Stimulated activated CD4-positive, alpha-beta T cell treated with anti-CD3 and anti-CD28 coated beads, Interleukin-1b, Interleukin-23, amount 100 ng/mL, for 48 hours (primary cell): ENCODE results near the gene BORCS8.
A peak's percentile ranks its signal among the peaks of the same experiment; 100 is the strongest.
"Not testable (repeated sequence)": the region's sequence is repeated elsewhere in the genome, so short reads cannot be mapped to it uniquely, and the experiment has no call there.

ENCODE experiments used
- DNase-seq: peaks from one replicate; pipeline ENCODE4 v3.0.0-alpha.2; 2020

The BORCS8 gene

GRCh38 chr19:19192078-19192882 lies at the start of gene BORCS8, which contains the start of gene RFXANK:
Gene BORCS8, minus strand, starts transcription at chr19:19192152. Its CDS starts 35 bp downstream, at chr19:19192117.
Gene RFXANK, plus strand, starts transcription at chr19:19192258. Its CDS starts 1,689 bp downstream, at chr19:19193947.
- peak; percentile 99 for DNase-seq

DNA sequence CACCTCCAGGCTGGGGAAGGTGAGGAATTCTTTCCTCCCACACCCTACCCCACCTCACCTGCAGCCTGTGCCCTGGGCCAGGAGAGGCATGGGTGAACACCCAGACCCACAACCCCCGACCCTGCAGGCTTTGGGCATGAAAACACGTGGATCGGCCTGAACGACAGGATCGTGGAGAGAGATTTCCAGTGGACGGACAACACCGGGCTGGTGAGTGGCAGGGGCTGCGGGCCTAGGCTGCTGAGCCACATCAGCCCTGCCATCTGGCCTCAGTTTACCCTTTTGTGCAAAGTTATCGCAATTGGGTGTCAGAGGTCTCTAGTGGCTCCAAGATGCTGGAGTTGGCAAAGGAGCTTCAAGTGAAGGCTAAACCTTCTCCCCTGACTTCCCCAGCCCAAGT lies 48.5 kb upstream of the BORCS8 start:
- no peak for DNase-seq

DNA sequence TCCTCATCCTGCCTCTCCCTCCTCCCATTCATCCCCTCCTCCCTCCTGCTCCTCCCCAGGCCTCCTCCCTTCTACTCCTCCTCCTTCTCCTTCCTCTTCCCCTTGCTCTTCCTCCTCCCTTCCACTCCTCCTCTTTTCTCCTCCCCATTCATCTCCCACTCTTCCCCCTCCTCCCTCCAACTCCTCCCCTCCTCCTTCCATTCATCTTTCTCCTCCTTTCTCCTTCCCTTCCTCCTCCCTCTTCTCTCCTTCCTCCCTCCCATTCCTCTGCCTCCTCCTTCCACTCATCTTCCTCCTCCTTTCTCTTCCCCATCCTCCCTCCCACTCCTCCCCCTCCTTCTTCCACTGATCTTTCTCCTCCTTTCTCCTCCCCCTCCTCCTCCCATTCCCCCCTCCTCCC lies 47.7 kb upstream of the BORCS8 start:
- no peak for DNase-seq

- DNase-seq = no peak
These were observed 46.4 kb upstream of the BORCS8 start for GRCh38 chr19:19238126-19238894.

DNA sequence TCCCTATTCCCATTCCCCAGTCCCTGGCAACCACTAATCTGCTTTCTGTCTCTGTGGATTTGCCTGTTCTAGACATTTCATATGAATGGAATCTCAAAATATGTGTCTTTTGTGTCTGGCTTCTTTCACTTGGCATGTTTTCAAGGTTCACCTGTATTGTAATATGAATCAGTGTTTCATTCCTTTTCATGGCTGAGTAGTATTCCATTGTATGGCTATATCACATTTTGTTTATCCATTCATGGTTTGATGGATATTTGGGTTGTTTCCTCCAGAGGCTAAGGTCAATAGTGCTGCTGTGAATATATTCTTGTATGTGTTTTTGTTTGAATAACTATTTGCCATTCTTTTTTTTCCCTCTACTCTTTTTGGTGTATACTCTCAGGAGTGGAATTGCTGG lies 44.2 kb upstream of the BORCS8 start:
- DNase-seq = no peak

DNA sequence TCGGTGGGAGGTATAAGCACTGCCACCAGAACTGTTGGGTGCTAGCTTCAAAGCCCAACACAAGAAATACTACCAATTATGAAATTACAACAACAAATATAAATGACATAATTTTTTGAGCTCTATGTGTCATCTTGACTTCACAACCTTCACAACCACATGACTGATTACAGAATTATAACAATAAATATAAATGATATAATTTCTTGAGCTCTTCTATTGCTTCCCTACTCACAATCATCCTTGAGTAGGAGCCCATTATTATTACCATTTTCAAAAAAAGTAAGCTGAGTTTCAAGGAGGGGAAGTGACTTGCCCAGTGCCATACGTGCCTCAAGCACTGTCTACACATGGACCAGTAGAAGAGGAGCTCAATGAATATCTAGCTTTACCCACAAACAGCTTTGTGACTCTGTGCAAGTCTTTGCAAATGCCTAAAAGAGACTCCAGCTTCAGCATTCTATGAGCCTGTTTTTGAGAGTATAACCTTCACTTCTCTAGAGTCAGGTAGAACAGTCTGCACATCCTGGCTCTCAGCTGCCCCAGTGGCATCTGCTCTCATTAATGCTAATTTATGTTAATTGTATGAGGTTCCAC lies 42.4 kb upstream of the BORCS8 start:
- no peak for DNase-seq

GRCh38 chr19:19232261-19232721 lies 40.3 kb upstream of the BORCS8 start:
- DNase-seq = no peak

DNA sequence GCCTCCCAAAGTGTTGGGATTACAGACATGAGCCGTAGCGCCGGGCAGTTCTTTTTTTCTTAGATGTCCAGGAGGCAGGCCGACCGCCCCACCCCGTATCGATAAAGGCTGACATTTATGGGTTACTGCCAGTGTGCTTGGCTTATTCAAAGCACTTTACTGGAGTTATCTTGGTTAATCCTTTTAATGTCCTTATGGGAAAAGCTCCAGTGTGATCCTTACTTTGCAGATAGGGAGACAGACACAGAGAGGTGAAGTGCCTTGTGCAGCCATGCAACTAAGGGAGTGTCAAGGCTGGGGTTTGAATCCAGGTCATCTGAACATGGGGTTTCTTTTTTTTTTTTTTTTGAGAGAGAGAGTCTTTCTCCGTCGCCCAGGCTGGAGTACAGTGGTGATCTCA lies 39.0 kb upstream of the BORCS8 start:
- DNase-seq = no peak

- no peak for DNase-seq
These were observed 37.7 kb upstream of the BORCS8 start for GRCh38 chr19:19229701-19230100.

GRCh38 chr19:19227217-19227616 lies 35.3 kb upstream of the BORCS8 start:
- no peak for DNase-seq

DNA sequence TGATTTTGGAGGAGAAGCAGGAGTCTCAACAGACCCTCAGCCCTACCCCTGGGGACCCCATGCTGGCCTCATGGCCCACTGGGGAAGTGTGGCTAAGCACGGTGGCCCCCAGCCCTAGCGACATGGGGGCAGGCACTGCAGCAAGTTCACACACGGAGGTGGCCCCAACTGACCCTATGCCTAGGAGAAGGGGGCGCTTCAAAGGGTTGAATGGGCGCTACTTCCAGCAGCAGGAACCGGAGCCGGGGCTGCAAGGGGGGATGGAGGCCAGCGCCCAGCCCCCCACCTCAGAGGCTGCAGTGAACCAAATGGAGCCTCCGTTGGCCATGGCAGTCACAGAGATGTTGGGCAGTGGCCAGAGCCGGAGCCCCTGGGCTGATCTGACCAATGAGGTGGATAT lies 34.7 kb upstream of the BORCS8 start:
- DNase-seq = no peak

GRCh38 chr19:19226204-19226603 lies 34.3 kb upstream of the BORCS8 start:
- no peak for DNase-seq

DNA sequence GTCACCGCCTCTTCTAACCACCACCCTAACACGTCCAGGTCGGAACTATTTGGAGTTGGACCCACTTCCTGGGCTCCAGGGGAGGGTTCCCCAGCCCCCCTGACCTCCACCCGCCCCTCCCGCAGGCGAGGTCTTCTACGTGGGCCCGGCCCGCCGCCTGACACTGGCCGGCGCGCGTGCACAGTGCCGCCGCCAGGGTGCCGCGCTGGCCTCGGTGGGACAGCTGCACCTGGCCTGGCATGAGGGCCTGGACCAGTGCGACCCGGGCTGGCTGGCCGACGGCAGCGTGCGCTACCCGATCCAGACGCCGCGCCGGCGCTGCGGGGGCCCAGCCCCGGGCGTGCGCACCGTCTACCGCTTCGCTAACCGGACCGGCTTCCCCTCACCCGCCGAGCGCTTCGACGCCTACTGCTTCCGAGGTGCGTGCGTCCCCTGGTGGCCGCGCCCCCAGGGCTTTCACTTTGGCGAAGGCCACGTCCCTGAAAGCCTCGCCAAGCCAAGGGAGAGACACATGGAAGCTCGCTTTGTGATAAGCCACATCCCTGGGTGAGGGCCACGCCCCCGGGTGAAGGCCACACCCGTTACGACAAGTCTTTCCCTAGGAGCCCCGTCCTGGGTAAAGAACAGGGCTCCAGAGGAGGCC lies 33.0 kb upstream of the BORCS8 start:
- DNase-seq = peak; percentile 69

GRCh38 chr19:19224150-19224851 lies 32.3 kb upstream of the BORCS8 start:
- no peak for DNase-seq

DNA sequence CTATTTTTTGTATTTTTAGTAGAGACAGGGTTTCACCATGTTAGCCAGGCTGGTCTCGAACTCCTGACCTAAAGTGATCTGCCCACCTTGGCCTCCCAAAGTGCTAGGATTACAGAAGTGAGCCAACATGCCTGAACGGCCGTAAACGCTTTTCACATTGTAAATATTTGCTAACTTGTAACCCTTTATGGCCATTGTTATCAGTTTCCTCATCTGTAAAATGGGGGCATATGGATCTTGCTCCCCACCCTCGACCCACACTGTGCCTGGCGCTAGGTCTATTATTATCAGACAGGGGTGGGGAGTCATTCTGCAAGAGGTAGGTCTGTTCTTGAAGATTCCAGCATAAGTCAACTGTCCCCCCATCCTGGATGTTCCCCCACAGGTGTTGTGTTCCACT lies 31.7 kb upstream of the BORCS8 start:
- no peak for DNase-seq

GRCh38 chr19:19223060-19223459 lies 31.1 kb upstream of the BORCS8 start:
- DNase-seq = no peak

DNA sequence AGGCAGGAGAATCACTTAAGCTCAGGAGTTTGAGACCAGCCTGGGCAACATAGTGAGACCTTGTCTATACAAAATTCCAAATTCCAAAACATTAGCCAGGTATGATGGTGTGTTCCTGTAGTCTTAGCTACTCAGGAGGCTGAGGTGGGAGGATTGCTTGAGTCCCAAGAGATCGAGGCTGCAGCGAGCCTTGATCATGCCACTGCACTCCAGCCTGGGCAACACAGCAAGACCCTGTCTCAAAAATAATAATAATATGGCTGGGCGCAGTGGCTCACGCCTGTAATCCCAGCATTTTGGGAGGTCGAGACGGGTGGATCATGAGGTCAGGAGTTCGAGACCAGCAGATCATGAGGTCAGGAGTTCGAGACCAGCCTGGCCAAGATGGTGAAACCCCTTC lies 29.0 kb upstream of the BORCS8 start:
- DNase-seq = not testable (repeated sequence)

DNA sequence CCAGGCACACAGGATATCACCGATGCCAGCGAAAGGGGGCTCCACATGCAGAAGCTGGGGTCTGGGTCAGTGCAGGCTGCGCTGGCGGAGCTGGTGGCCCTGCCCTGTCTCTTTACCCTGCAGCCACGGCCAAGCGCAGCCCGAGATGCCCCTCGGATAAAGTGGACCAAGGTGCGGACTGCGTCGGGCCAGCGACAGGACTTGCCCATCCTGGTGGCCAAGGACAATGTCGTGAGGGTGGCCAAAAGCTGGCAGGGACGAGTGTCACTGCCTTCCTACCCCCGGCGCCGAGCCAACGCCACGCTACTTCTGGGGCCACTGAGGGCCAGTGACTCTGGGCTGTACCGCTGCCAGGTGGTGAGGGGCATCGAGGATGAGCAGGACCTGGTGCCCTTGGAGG lies 27.0 kb upstream of the BORCS8 start:
- no peak for DNase-seq

DNA sequence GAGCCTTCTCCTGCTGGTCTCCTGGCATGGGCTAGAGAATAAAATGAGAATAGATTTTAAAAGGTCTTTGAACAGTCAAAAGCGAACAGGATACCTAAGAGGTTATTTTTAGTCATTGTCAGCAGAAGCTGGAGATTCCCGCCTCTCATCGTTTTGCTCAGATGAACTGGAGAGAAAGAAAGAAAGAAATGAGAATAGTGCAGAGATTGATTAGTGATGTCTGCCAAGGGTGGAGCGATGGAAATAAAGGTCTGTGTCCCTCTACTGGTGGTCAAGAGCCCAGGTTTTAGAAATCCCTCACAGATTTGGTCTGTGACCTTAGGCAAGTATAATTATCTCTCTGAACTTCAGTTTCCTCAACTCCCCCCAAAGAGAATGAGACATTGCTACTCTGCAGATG lies 25.1 kb upstream of the BORCS8 start:
- DNase-seq = no peak

- DNase-seq = no peak
These were observed 23.8 kb upstream of the BORCS8 start for GRCh38 chr19:19215792-19216191.

DNA sequence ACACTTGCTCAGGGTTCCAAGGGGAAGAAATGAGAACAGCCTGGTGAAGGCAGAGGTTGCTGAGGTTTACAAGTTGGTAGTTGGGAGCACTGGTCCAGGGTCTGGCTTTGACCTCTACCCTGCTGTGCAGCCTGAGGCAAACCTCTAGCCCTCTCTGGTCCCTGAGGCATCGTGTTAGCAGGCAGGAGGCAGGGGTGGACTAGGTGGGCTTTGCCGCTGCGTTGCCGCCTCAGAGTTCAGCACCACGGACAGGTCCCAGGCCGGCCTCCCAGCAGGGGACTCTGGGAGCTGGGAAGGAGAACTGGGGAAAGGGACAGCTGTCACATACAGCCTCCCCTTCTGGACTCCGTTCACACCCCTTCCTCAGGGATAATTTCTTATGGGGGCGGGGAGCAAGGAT lies 22.9 kb upstream of the BORCS8 start:
- DNase-seq = no peak

GRCh38 chr19:19214159-19214490 lies 22.2 kb upstream of the BORCS8 start:
- DNase-seq = no peak
